HTERT RPE-1 (cell line): ENCODE results near the gene GDF3.

ENCODE experiments used
- in situ Hi-C: fragments of 300-500 bp; cut with MboI; formaldehyde crosslinking; loops from 4 replicates; pipeline ENCODE4 v1.14.3; 2020; ENCODE audit warnings: low sequenced_read_pairs

The GDF3 gene

DNA sequence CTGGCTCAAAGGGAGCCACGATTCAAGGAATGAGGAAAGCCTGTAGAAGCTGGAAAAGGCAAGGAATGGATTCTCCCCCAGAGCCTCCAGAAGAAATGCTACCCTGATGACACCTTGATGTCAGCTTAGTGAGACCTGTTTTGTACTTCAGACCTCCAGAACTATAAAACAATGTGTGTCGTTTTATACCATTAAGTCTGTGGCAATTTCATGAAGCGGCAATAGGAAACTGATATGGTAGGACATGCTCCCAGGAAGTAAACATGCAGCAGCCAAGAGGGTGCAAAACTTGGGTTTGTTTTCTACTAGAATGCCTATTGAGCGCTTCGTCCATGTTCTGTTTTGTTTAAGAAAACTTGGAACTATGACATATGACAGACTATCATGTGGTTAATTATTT, 27.4 kb downstream of the GDF3 start:
- in situ Hi-C loops = no loop called here

DNA sequence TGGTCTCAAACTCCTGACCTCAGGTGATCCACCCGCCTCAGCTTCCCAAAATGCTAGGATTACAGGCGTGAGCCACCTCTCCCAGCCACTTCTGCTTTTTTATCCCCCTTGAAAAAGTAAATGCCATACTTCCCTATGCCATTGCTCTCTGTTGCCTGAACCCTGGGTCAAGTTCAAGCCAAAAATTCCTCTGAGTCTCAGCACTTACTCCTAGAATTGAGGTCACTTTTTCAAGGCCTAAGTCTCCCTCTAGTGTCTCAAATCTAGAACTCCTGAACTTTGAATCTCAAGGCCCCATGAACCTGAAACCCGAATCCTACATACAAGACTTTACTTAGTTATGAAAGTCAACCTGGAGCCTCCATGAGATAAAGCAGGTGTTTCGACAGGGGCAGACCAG, 28.4 kb downstream of the GDF3 start:
- in situ Hi-C loops = no loop called here

DNA sequence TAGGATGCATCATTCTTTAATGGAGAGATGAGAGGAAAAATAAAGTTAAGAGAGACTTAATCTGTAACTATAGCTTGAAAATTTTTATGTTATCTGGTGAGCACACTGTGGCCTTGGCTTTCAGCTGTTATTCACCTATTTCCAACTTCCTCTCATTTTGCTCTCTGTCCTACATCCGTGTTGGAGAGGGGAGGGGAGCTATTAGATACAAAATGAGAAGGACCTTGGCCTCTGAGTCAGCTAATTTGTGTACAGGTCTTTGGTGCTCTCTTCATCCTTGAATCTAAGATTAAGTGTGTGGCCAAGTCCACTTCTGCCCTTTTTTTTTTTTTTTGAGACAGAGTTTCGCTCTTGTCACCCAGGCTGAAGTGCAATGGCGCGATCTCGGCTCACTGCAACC, 29.0 kb downstream of the GDF3 start:
- in situ Hi-C loops = no loop called here

GRCh38 chr12:7661741-7662140, 33.8 kb downstream of the GDF3 start:
- in situ Hi-C loops = no loop called here

DNA sequence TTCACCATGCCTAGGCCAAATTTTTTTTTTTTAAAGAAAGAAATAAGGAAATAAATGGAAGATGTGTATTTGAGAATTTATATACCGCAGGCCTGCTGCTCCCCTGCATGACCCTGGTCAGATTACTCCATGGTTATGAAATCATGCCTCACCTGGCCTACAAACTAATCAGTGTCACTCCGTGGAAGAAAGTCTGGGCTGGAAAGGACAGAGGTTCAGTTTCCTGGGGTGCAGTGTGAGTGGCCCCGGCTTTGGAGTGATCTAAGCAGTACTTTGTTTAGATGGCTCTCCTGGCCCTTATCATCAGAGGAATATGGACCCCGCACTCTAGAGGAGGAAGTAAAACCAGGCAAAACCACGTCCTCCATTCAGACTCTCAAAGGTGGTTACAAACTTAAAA, 39.5 kb downstream of the GDF3 start:
- in situ Hi-C loops = no loop called here

- in situ Hi-C loops = no loop called here
Observed at GRCh38 chr12:7650091-7650490, 45.5 kb downstream of the GDF3 start.

- in situ Hi-C loops = loop anchor here (25.0 kb wide), 1 partner anchor 435 kb away; no protein-coding TSS in a partner anchor
Observed at GRCh38 chr12:7647071-7647470, 48.5 kb downstream of the GDF3 start.

DNA sequence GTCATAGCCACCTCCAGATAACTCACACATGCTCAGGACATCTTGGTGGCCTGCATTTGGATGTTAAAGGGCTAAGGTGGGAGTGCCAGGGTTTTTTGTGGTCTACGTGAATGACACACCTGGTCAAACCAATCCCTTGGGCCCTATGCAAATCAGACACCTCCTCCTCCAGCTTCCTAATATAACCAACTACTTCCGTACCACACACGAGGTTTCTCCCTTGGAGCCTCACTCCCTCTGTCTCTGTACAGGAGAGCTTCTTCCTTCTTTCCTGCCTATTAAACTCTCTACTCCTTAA, 49.4 kb downstream of the GDF3 start:
- in situ Hi-C loops = loop anchor here (25.0 kb wide), 1 partner anchor 434 kb away; no protein-coding TSS in a partner anchor

- in situ Hi-C loops = loop anchor here (25.0 kb wide), 1 partner anchor 433 kb away; no protein-coding TSS in a partner anchor
Observed at GRCh38 chr12:7645395-7646177, 50.0 kb downstream of the GDF3 start.

DNA sequence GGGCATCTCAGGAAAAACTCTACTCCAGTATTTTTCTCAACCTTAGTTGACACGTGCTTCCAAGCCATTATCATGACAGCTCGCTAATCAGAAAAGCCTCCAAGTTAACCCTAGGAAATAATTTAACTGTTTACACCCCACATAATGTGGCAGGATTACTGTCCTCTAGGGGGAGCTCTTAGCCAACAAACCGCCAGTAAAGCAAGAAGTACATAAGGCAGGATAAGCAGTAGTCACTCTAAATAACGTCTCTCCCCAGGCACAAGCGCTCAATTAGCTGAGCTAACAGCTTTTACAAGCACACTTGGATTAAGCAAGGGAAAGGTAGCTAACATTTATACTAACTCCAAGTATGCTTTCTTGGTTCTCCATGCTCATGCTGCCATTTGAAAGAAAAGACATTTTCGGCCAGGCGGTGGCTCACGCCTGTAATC, 52.7 kb downstream of the GDF3 start:
- in situ Hi-C loops = loop anchor here (25.0 kb wide), 1 partner anchor 431 kb away; no protein-coding TSS in a partner anchor

- in situ Hi-C loops = loop anchor here (25.0 kb wide), 1 partner anchor 430 kb away; no protein-coding TSS in a partner anchor
Observed at GRCh38 chr12:7642287-7642686, 53.3 kb downstream of the GDF3 start.

- in situ Hi-C loops = loop anchor here (25.0 kb wide), 1 partner anchor 428 kb away; no protein-coding TSS in a partner anchor
Observed at GRCh38 chr12:7640123-7640995, 55.2 kb downstream of the GDF3 start.
